GM13976 (cell line): ENCODE data around the gene CHCT1.

Experiments
- DNase-seq: peaks from one replicate; pipeline ENCODE4 v3.0.0; 2012; ENCODE audit warnings: low spot score
- CTCF ChIP-seq: IDR thresholded peaks from 2 replicates; pipeline ENCODE4 v1.5.1; 2012; ENCODE audit warnings: borderline replicate concordance, mild to moderate bottlenecking; ENCODE audit not compliant: insufficient read depth; ENCODE audit errors: extremely low read depth, missing control alignments, control extremely low read depth
- in situ Hi-C: fragments of 300-500 bp; cut with MboI; formaldehyde crosslinking; loops from one replicate; pipeline ENCODE4 v1.12.0; 2022; ENCODE audit warnings: low sequenced_read_pairs, mixed read lengths, inconsistent platforms; ENCODE audit not compliant: unreplicated experiment

CHCT1 gene

GRCh38 chr17:60403523-60403810 lies 18.8 kb upstream of the CHCT1 start:
- TF ChIP-seq CTCF = no peak
- in situ Hi-C loops = loop anchor here (25.0 kb wide), 1 partner anchor 266 kb away; the partner anchor contains the start of gene CA4
- DNase-seq = no peak

GRCh38 chr17:60403962-60404361 lies 18.3 kb upstream of the CHCT1 start:
- in situ Hi-C loops = loop anchor here (25.0 kb wide), 1 partner anchor 267 kb away; the partner anchor contains the start of gene CA4
- no peak for DNase-seq
- TF ChIP-seq CTCF = no peak

GRCh38 chr17:60406887-60407286 lies 15.4 kb upstream of the CHCT1 start:
- no peak for DNase-seq
- TF ChIP-seq CTCF = no peak
- in situ Hi-C loops = loop anchor here (25.0 kb wide), 1 partner anchor 270 kb away; the partner anchor contains the start of gene CA4

GRCh38 chr17:60410001-60410400 lies 12.3 kb upstream of the CHCT1 start:
- DNase-seq = no peak
- in situ Hi-C loops = loop anchor here (25.0 kb wide), 1 partner anchor 273 kb away; the partner anchor contains the start of gene CA4

GRCh38 chr17:60412701-60413100 lies 9.6 kb upstream of the CHCT1 start:
- in situ Hi-C loops = loop anchor here (25.0 kb wide), 1 partner anchor 275 kb away; the partner anchor contains the start of gene CA4
- TF ChIP-seq CTCF = no peak
- no peak for DNase-seq

More at GRCh38 chr17:60410001-60410400, 12.3 kb upstream of the CHCT1 start:
- no peak for TF ChIP-seq CTCF

GRCh38 chr17:60415146-60415545 lies 7.1 kb upstream of the CHCT1 start:
- DNase-seq = no peak
- in situ Hi-C loops = loop anchor here (25.0 kb wide), 1 partner anchor 278 kb away; the partner anchor contains the start of gene CA4

More at GRCh38 chr17:60415146-60415545, 7.1 kb upstream of the CHCT1 start:
- TF ChIP-seq CTCF = no peak
